K562 (cell line): ENCODE results near the gene ITGA11. TPM values are rescaled to one million over a fixed set of nuclear protein-coding genes. Genes with fewer than 3 reads are reported as not detected.

Experiments used
- ATAC-seq: fragments of 200-7000 bp; cut with Tn5 transposase; 3 replicates; pipeline ENCODE4 v1.9.1; 2020; ENCODE audit warnings: moderate library complexity
- BruUV-seq: library from RNA; stranded (reverse); fragments of 400-500 nt; replicated peaks from 2 replicates; lab custom pipeline; 2021; lab: Mats Ljungman, UMichigan
- CTCF ChIA-PET: fragments of 300-600 bp; formaldehyde crosslinking; extraction: SDS; loops from one replicate; lab custom pipeline; 2021; ENCODE audit warnings: low intra/inter-chr PET ratio; lab: Yijun Ruan, JAX
- POLR2A ChIA-PET: fragments of 300-600, 350-650 bp; sonication (Branson Sonifier 250); formaldehyde crosslinking; extraction: SDS; loops from one replicate; lab custom pipeline; 2021; ENCODE audit warnings: antibody characterized with exemption, inconsistent platforms; lab: Yijun Ruan, JAX
- DNase-seq, 4 experiments: peaks; one replicate each; pipeline versions ENCODE4 v3.0.0 to v3.0.0-alpha.2; 2011 to 2018; ENCODE audit warnings: low spot score in 3 of 4, mixed read lengths in 3 of 4; ENCODE audit errors: extremely low read depth in 1 of 4
- FAIRE-seq: peaks from 2 replicates; lab custom pipeline; 2011; peaks lifted over from hg19 to GRCh38; lab: Jason Lieb, UNC
- H2AFZ ChIP-seq: 2 replicates; pipeline ENCODE4 v1.6.0; 2011; ENCODE audit warnings: low read depth, low read length, control low read depth, inconsistent platforms
- H3K27ac ChIP-seq: fragments of 200-600 bp; 3 replicates; pipeline ENCODE4 v1.8.0; 2011; ENCODE audit warnings: low read depth, mild to moderate bottlenecking, control low read depth, inconsistent platforms, low read length, moderate library complexity, mixed read lengths; ENCODE audit errors: extremely low read depth
- H3K27me3 ChIP-seq, 2 experiments: fragments of 300-600 bp in 1 of 2; 2 replicates in 1 of 2; 3 replicates in 1 of 2; pipeline versions ENCODE4 v1.6.0 to v1.8.0; 2011; ENCODE audit warnings: inconsistent platforms in 2 of 2, low read length in 2 of 2, mild to moderate bottlenecking in 1 of 2, mixed read lengths in 1 of 2, moderate library complexity in 1 of 2; ENCODE audit not compliant: control insufficient read depth in 2 of 2, insufficient read depth in 2 of 2
- H3K36me3 ChIP-seq: fragments of 300-600 bp; 3 replicates; pipeline ENCODE4 v1.8.0; 2011; ENCODE audit warnings: mild to moderate bottlenecking, low read length, inconsistent platforms; ENCODE audit not compliant: control insufficient read depth, insufficient read depth
- H3K4me1 ChIP-seq, 2 experiments: fragments of 200-600 bp in 1 of 2; replicated peaks in 1 of 2; 2 replicates in 1 of 2; 3 replicates in 1 of 2; pipeline versions ENCODE4 v1.5.1 to v1.8.0; 2011; ENCODE audit warnings: inconsistent platforms in 2 of 2, low read length in 2 of 2, mild to moderate bottlenecking in 1 of 2, mixed read lengths in 1 of 2, moderate library complexity in 1 of 2; ENCODE audit not compliant: control insufficient read depth in 2 of 2, insufficient read depth in 2 of 2
- H3K4me2 ChIP-seq: 2 replicates; pipeline ENCODE4 v1.6.1; 2011; ENCODE audit warnings: low read length, control low read depth, inconsistent platforms, mixed read lengths; ENCODE audit not compliant: insufficient read depth
- H3K4me3 ChIP-seq: fragments of 200-600 bp; sonication (generic), shearing (Covaris generic); 2 replicates; pipeline ENCODE4 v1.5.1; 2016; ENCODE audit warnings: control low read depth, inconsistent platforms
- H3K79me2 ChIP-seq: fragments of 200-600 bp; 3 replicates; pipeline ENCODE4 v1.8.0; 2011; ENCODE audit warnings: low read length, inconsistent platforms; ENCODE audit not compliant: control insufficient read depth, insufficient read depth
- H3K9ac ChIP-seq, 2 experiments: 2 replicates each; pipeline versions ENCODE4 v1.6.0 to v1.6.1; 2011; ENCODE audit warnings: low read depth in 2 of 2, low read length in 2 of 2, control low read depth in 1 of 2, inconsistent platforms in 1 of 2, mild to moderate bottlenecking in 1 of 2, mixed read lengths in 1 of 2; ENCODE audit not compliant: insufficient read depth in 1 of 2
- H3K9me1 ChIP-seq: one replicate; pipeline ENCODE4 v1.6.0; 2011; ENCODE audit warnings: inconsistent platforms, mild to moderate bottlenecking, low read length, moderate library complexity; ENCODE audit not compliant: control insufficient read depth, insufficient read depth
- H3K9me3 ChIP-seq: replicated peaks from 2 replicates; pipeline ENCODE4 v1.5.1; 2011; ENCODE audit warnings: low read depth, low read length, inconsistent platforms; ENCODE audit not compliant: control insufficient read depth, insufficient read depth
- H4K20me1 ChIP-seq: replicated peaks from 2 replicates; pipeline ENCODE4 v1.6.1; 2011; ENCODE audit warnings: low read length, inconsistent platforms, mixed read lengths; ENCODE audit not compliant: control insufficient read depth, insufficient read depth
- ASH1L ChIP-seq: fragments of 450-650 bp; IDR thresholded peaks from 2 replicates; pipeline ENCODE4 v1.6.1; 2018; ENCODE audit warnings: borderline replicate concordance, mild to moderate bottlenecking, low read depth; ENCODE audit not compliant: partially characterized antibody
- HNRNPUL1 ChIP-seq: fragments of 200-400 bp; formaldehyde crosslinking; IDR thresholded peaks from 2 replicates; pipeline ENCODE4 v1.6.1; 2017; ENCODE audit warnings: low read length
- MTA1 ChIP-seq: fragments of 450-650 bp; IDR thresholded peaks from 2 replicates; pipeline ENCODE4 v1.6.1; 2017; ENCODE audit warnings: borderline replicate concordance
- NFRKB ChIP-seq: fragments of 450-650 bp; IDR thresholded peaks from 2 replicates; pipeline ENCODE4 v1.6.1; 2016; ENCODE audit warnings: low read depth
- SRF ChIP-seq, 2 experiments: fragments of 250-450, 450-650 bp in 1 of 2; sonication (Bioruptor Pico) in 1 of 2; sonication (generic) in 1 of 2; formaldehyde crosslinking; IDR thresholded peaks; 2 replicates each; pipeline versions ENCODE4 v1.5.0 to v1.5.1; 2020 to 2022; ENCODE audit warnings: mild to moderate bottlenecking in 1 of 2, missing genetic modification reagents in 1 of 2
- ZEB2 ChIP-seq: fragments of 450-650 bp; IDR thresholded peaks from 2 replicates; pipeline ENCODE4 v1.6.1; 2016
- WGBS: fragments of 100-300 bp; shearing (Covaris generic); methylation state at CpG from one replicate; pipeline ENCODE4 v1.1.6; 2016; ENCODE audit warnings: low coverage, mixed read lengths; ENCODE audit not compliant: insufficient coverage; ENCODE audit errors: missing lambda C conversion rate; 5-methylcytosine and 5-hydroxymethylcytosine counted together
- in situ Hi-C: fragments of 300-500 bp; cut with MboI; formaldehyde crosslinking; loops from 4 replicates; pipeline ENCODE4 v1.15.0; 2018; ENCODE audit warnings: inconsistent platforms, mixed read lengths
- intact Hi-C: fragments of 100-400 bp; cut with micrococcal nuclease; formaldehyde crosslinking; loops from 2 replicates; pipeline ENCODE4 v1.14.2; 2022
- polyA plus RNA-seq, 8 experiments: library from polyadenylated mRNA; depleted of rRNA in 4 of 8; stranded (reverse) in 5 of 8; unstranded in 3 of 8; fragments of >200 nt; fragmentation: Nextera tagmentation in 2 of 8; fragmentation: Illumina TruSeq in 1 of 8; extraction: Ambion mirVana in 2 of 8; extraction: Trizol in 1 of 8; gene quantifications; 2 replicates each; pipeline versions ENCODE4 v1.2.1 to v1.2.3, GENCODE V29; 2011 to 2014; ENCODE audit warnings: inconsistent platforms in 1 of 8, missing spikeins in 1 of 8
- total RNA-seq, 7 experiments: library from RNA; depleted of rRNA in 6 of 7; stranded (reverse); fragments of >200 nt in 6 of 7; fragmentation: Illumina TruSeq in 2 of 7; extraction: Trizol in 2 of 7; gene quantifications; 2 replicates each; pipeline versions ENCODE4 v1.2.1 to v1.2.3, GENCODE V29; 2011 to 2021; ENCODE audit warnings: low replicate concordance in 1 of 7
- TF ChIP-seq, protein P1 (sequence below): fragments of 450-650 bp; IDR thresholded peaks from 2 replicates; pipeline ENCODE4 v1.7.0; 2016; ENCODE audit warnings: borderline replicate concordance
- TF ChIP-seq, protein P2 (sequence below): fragments of 450-650 bp; conservative IDR thresholded peaks from 2 replicates; pipeline ENCODE4 v1.6.1; 2016; ENCODE audit warnings: missing genetic modification characterization, low read depth, mild to moderate bottlenecking, missing compliant biosample characterization, moderate library complexity
- TF ChIP-seq, protein P3 (sequence below): IDR thresholded peaks from 2 replicates; pipeline ENCODE4 v1.6.1; 2012; ENCODE audit warnings: low read depth, low read length, improper control_type of control experiment, borderline replicate concordance
- TF ChIP-seq, protein P4 (sequence below): fragments of 450-650 bp; formaldehyde crosslinking; IDR thresholded peaks from 2 replicates; pipeline ENCODE4 v1.4.0; 2020; ENCODE audit warnings: mild to moderate bottlenecking, mixed read lengths

Gene ITGA11
- total and polyA plus RNA-seq, 9 of the 15 experiments (the other 6 are each of a cell fraction or from before 2014, with no cell fraction given), result 0.01 TPM; not detected in 8

DNA sequence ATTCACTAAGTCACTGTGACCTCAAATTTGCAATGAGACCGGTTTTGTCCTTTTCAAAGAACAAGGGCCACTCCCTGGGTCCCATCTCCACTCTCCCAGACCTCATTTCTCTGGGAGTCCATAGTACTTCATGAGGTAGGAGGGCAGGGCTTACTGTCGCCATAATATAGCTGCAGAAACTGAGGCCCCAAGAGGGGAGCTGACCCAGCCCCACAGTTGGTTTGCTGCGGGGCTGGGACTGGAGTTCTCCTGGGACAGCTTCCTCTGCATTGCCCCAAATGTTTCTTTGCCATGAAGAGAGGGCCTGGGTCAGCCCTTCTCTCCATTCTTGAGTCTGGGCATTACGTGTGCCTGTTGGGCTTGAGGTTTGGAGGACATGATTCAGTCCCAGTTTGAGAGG lies 60.1 kb downstream of the ITGA11 start (continued):
- TF ChIP-seq, protein P1, sequence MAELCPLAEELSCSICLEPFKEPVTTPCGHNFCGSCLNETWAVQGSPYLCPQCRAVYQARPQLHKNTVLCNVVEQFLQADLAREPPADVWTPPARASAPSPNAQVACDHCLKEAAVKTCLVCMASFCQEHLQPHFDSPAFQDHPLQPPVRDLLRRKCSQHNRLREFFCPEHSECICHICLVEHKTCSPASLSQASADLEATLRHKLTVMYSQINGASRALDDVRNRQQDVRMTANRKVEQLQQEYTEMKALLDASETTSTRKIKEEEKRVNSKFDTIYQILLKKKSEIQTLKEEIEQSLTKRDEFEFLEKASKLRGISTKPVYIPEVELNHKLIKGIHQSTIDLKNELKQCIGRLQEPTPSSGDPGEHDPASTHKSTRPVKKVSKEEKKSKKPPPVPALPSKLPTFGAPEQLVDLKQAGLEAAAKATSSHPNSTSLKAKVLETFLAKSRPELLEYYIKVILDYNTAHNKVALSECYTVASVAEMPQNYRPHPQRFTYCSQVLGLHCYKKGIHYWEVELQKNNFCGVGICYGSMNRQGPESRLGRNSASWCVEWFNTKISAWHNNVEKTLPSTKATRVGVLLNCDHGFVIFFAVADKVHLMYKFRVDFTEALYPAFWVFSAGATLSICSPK, result no peak
- no peak for TF ChIP-seq MTA1
- TF ChIP-seq SRF (CRISPR knock-in tag; IDR thresholded peaks at IDR 0.05), result no peak
- TF ChIP-seq NFRKB, result no peak
- TF ChIP-seq ASH1L, result no peak
- TF ChIP-seq, protein P2, sequence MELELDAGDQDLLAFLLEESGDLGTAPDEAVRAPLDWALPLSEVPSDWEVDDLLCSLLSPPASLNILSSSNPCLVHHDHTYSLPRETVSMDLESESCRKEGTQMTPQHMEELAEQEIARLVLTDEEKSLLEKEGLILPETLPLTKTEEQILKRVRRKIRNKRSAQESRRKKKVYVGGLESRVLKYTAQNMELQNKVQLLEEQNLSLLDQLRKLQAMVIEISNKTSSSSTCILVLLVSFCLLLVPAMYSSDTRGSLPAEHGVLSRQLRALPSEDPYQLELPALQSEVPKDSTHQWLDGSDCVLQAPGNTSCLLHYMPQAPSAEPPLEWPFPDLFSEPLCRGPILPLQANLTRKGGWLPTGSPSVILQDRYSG (tag), result no peak
- TF ChIP-seq HNRNPUL1, result no peak
- TF ChIP-seq, all 486 proteins: peak for 0

DNA sequence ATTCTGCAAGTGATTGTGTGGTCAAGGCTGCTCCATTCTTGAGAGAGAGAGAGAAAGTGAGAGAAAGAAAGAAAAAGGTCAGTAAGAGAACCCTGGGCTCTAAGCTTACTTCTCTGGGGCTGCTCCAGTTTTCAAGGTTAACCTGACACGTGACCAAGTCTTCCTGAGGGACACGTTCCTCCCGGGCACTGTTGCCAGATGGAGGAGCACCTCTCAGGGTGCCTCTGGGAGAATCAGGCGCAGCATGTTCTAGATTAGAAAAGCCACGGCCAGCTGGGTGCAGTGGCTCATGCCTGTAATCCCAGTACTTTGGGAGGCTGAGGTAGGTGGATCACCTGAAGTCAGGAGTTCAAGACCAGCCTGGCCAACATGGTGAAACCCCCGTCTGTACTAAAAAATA lies 60.8 kb downstream of the ITGA11 start:
- TF ChIP-seq, protein P3, sequence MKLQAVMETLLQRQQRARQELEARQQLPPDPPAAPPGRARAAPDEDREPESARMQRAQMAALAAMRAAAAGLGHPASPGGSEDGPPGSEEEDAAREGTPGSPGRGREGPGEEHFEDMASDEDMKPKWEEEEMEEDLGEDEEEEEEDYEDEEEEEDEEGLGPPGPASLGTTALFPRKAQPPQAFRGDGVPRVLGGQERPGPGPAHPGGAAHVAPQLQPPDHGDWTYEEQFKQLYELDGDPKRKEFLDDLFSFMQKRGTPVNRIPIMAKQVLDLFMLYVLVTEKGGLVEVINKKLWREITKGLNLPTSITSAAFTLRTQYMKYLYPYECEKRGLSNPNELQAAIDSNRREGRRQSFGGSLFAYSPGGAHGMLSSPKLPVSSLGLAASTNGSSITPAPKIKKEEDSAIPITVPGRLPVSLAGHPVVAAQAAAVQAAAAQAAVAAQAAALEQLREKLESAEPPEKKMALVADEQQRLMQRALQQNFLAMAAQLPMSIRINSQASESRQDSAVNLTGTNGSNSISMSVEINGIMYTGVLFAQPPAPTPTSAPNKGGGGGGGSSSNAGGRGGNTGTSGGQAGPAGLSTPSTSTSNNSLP, result no peak
- TF ChIP-seq, protein P4, sequence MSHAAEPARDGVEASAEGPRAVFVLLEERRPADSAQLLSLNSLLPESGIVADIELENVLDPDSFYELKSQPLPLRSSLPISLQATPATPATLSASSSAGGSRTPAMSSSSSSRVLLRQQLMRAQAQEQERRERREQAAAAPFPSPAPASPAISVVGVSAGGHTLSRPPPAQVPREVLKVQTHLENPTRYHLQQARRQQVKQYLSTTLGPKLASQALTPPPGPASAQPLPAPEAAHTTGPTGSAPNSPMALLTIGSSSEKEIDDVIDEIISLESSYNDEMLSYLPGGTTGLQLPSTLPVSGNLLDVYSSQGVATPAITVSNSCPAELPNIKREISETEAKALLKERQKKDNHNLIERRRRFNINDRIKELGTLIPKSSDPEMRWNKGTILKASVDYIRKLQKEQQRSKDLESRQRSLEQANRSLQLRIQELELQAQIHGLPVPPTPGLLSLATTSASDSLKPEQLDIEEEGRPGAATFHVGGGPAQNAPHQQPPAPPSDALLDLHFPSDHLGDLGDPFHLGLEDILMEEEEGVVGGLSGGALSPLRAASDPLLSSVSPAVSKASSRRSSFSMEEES (CRISPR knock-in tag), result peak; percentile 11; the same call in 1 of the 2 replicates
- TF ChIP-seq ZEB2, result no peak

More for the DNA sequence above, 60.8 kb downstream of the ITGA11 start:
- H3K4me1 ChIP-seq, result peaks cover 0 to 4% of the 10 kb centered on the region in 2 experiments; a peak in 1 of 5 replicates
- intact Hi-C loops, result no loop called here
- H4K20me1 ChIP-seq, result no peaks in the 10 kb centered on the region
- no peaks in the 10 kb centered on the region for H3K36me3 ChIP-seq
- DNase-seq (no peak), FAIRE-seq (no peak), ATAC-seq (no peak)
- POLR2A ChIA-PET, result interaction anchor here (0.8 kb wide), 1 partner anchor 17 kb away, joined by 4 read pairs; no protein-coding TSS in a partner anchor
- H3K27ac ChIP-seq, result no peak overlapping the region
- H3K9me3 ChIP-seq, result no peaks in the 10 kb centered on the region
- H3K9me1 ChIP-seq, result no peaks in the 10 kb centered on the region
- H3K79me2 ChIP-seq, result no peaks in the 10 kb centered on the region
- no peak overlapping the region for H3K4me2 ChIP-seq
- no peak overlapping the region for H3K9ac ChIP-seq
- H3K4me3 ChIP-seq, result no peak overlapping the region
- H3K27me3 ChIP-seq, result peaks cover 20 to 49% of the 10 kb centered on the region in 2 experiments; a peak in 4 of 5 replicates
- CTCF ChIA-PET, result no interaction called here
- H2AFZ ChIP-seq, result no peak overlapping the region
- in situ Hi-C loops, result no loop called here
- no TSS peak for BruUV-seq
- WGBS, result 3% methylated on average over 6 of the region's 6 CpGs
